Lower lobe of right lung (tissue), 2 donors: ENCODE results near the gene BRD2. TPM values are rescaled to one million over a fixed set of nuclear protein-coding genes. Genes with fewer than 3 reads are reported as not detected.

Source experiments
- ATAC-seq, 2 donors: fragments of 200-7000 bp; cut with Tn5 transposase; one replicate each; pipeline ENCODE4 v1.9.1; 2020 to 2022; ENCODE audit warnings: mild to moderate bottlenecking in 2 of 2, moderate library complexity in 2 of 2
- DNase-seq: peaks from one replicate; pipeline ENCODE4 v3.0.0-alpha.2; 2020
- H3K27ac ChIP-seq: fragments of 200-600 bp; one replicate; pipeline ENCODE4 v1.8.0; 2022
- H3K27me3 ChIP-seq: fragments of 200-600 bp; one replicate; pipeline ENCODE4 v1.8.0; 2022; ENCODE audit warnings: low read depth
- H3K36me3 ChIP-seq: fragments of 200-600 bp; one replicate; pipeline ENCODE4 v1.8.0; 2022; ENCODE audit warnings: mild to moderate bottlenecking
- H3K4me1 ChIP-seq: fragments of 200-600 bp; one replicate; pipeline ENCODE4 v1.8.0; 2022
- H3K4me3 ChIP-seq: fragments of 200-600 bp; one replicate; pipeline ENCODE4 v1.8.0; 2022; ENCODE audit warnings: mild to moderate bottlenecking
- H3K9me3 ChIP-seq: fragments of 200-600 bp; one replicate; pipeline ENCODE4 v1.8.0; 2022
- intact Hi-C: fragments of 100-400 bp; cut with DNase I; formaldehyde crosslinking; loops from one replicate; pipeline ENCODE4 v1.11.0; 2022
- total RNA-seq: library from RNA; stranded (reverse); fragmentation: NEBNext Ultra II Directional; extraction: Animal tissue kit (Norgen Biotek cat#: 25700); gene quantifications from one replicate; pipeline ENCODE4 v1.2.1, GENCODE V29; 2021
- TF ChIP-seq, protein P1 (sequence below): fragments of 200-600 bp; IDR thresholded peaks from one replicate; pipeline ENCODE4 v1.8.0; 2022; ENCODE audit warnings: antibody characterized with exemption, mild to moderate bottlenecking
- donor health status: DM: no; HTN: yes; CAD: no; lungs with severe emphysema.

The BRD2 gene
- total RNA-seq, 1 donor from 2014 or later: 173 TPM

DNA sequence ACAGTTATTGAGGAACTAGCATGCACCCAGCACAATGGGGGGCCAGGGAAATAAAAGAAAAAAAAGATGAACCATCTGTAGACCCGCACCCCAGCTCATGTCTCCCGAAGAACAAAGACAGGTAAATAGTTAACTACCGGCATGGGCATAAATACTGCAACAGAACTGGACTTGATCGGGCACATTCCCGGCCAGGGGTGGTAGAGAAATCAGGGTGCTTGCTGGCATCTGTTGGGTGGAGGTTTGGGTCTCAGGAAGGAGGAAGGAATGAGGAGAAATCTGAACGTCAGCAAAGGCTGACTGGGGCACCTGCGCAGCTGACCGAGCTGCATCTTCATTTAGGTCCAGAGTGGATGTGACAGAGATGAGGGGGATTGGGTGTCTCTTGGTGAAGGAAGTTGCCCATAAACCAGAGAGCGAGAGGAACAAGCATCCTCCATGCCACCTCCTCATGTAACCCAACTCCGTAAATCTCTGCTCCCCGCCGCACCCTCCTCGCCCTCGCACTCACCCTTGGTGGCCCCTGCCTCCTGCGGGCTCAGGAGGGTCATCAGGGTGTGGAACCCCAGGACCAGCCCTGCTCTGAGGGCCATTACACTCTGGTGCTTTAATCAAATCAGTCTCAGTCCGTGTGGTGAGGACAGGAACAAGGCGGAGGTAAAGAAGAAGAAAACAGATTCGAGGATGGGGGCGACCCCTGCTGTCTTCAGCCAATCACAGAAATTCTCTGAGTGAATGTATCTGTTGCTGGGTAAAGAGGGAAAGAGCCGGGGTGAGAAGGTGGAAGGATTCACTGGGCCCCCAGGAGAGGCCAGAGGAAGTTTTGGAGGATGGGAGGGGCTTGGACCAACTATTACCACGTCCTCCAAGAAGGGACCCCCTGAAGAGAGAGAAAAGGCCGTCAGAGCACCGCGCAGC is 40.8 kb downstream of the BRD2 start, which contains the start of gene HLA-DOA:
TSS of gene HLA-DOA (minus strand) at position 648 of the 918 bp plus-strand sequence.
- Histone ChIP-seq H3K27me3 (no peaks in the 10 kb centered on the region), H3K4me1 (peaks cover 12% of the 10 kb centered on the region), H3K4me3 (peak within 1 kb of the TSS; percentile 54), H3K9me3 (no peaks in the 10 kb centered on the region), H3K36me3 (no peaks in the 10 kb centered on the region), H3K27ac (peak within 1 kb of the TSS; percentile 65)
- TF ChIP-seq, protein P1, sequence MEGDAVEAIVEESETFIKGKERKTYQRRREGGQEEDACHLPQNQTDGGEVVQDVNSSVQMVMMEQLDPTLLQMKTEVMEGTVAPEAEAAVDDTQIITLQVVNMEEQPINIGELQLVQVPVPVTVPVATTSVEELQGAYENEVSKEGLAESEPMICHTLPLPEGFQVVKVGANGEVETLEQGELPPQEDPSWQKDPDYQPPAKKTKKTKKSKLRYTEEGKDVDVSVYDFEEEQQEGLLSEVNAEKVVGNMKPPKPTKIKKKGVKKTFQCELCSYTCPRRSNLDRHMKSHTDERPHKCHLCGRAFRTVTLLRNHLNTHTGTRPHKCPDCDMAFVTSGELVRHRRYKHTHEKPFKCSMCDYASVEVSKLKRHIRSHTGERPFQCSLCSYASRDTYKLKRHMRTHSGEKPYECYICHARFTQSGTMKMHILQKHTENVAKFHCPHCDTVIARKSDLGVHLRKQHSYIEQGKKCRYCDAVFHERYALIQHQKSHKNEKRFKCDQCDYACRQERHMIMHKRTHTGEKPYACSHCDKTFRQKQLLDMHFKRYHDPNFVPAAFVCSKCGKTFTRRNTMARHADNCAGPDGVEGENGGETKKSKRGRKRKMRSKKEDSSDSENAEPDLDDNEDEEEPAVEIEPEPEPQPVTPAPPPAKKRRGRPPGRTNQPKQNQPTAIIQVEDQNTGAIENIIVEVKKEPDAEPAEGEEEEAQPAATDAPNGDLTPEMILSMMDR: no peak
- intact Hi-C loops: no loop called here
- DNase-seq (no peak), ATAC-seq (peak; percentile 84 to 93)

DNA sequence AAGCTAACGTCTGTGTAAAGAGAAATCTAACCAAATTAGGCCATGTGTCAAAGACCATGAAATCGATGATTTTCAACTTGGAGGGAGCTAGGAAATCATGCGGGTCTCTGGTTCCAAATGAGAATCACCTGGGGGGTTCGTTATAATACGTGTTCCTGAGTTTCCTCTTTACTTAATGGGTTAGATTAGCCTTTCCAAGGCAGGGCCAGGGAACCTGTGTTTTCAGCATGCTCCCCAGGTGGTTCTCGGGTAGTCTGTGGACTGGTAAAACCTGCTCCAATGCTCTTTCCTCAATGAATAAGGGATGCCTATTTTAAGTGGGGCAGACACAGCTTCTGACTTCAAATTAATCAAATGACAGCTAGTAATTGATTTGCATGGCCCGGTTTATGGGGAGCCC is 42.0 kb downstream of the BRD2 start:
- TF ChIP-seq, protein P1: no peak
- Histone ChIP-seq H3K27ac (no peak overlapping the region), H3K27me3 (no peaks in the 10 kb centered on the region), H3K36me3 (no peaks in the 10 kb centered on the region), H3K9me3 (no peaks in the 10 kb centered on the region), H3K4me3 (no peak overlapping the region), H3K4me1 (peaks cover 21% of the 10 kb centered on the region)
- ATAC-seq (no peak), DNase-seq (no peak)
- intact Hi-C loops: loop anchor here (10.0 kb wide), 1 partner anchor 74 kb away; no protein-coding TSS in a partner anchor

GRCh38 chr6:33013608-33014007 is 45.2 kb downstream of the BRD2 start:
- Histone ChIP-seq H3K9me3 (no peaks in the 10 kb centered on the region), H3K27me3 (no peaks in the 10 kb centered on the region), H3K4me3 (no peak overlapping the region), H3K27ac (no peak overlapping the region), H3K36me3 (no peaks in the 10 kb centered on the region), H3K4me1 (peaks cover 39% of the 10 kb centered on the region)
- intact Hi-C loops: loop anchor here (10.0 kb wide), 1 partner anchor 71 kb away; no protein-coding TSS in a partner anchor
- no peak for ATAC-seq
- TF ChIP-seq, protein P1: no peak
- no peak for DNase-seq

GRCh38 chr6:33014841-33015634 is 46.6 kb downstream of the BRD2 start:
- TF ChIP-seq, protein P1: peak; percentile 87
- Histone ChIP-seq H3K4me1 (peaks cover 41% of the 10 kb centered on the region), H3K36me3 (no peaks in the 10 kb centered on the region), H3K27ac (peak overlapping the region; percentile 12), H3K9me3 (no peaks in the 10 kb centered on the region), H3K4me3 (peak overlapping the region; percentile 6), H3K27me3 (no peaks in the 10 kb centered on the region)
- intact Hi-C loops: loop anchor here (10.0 kb wide), 1 partner anchor 70 kb away; no protein-coding TSS in a partner anchor
- ATAC-seq: peak; percentile 50 to 65
- DNase-seq: no peak

GRCh38 chr6:33015798-33016197 is 47.4 kb downstream of the BRD2 start:
- intact Hi-C loops: loop anchor here (10.0 kb wide), 1 partner anchor 69 kb away; no protein-coding TSS in a partner anchor

More at GRCh38 chr6:33015798-33016197, 47.4 kb downstream of the BRD2 start:
- H3K36me3 ChIP-seq: no peaks in the 10 kb centered on the region
- no peak for ATAC-seq
- H3K4me3 ChIP-seq: no peak overlapping the region
- peaks cover 47% of the 10 kb centered on the region for H3K4me1 ChIP-seq
- DNase-seq: no peak
- peak overlapping the region; percentile 12 for H3K27ac ChIP-seq
- H3K27me3 ChIP-seq: no peaks in the 10 kb centered on the region
- TF ChIP-seq, protein P1: no peak
- no peaks in the 10 kb centered on the region for H3K9me3 ChIP-seq
